GM12878 (cell line): Measurements from ENCODE around the gene INTS13.

Source experiments
- CTCF ChIP-seq, 3 experiments: IDR thresholded peaks in 2 of 3; conservative IDR thresholded peaks in 1 of 3; 2 replicates each; pipeline ENCODE4 v1.5.1; 2011; ENCODE audit warnings: low read depth in 3 of 3, low read length in 3 of 3, mild to moderate bottlenecking in 3 of 3, control low read depth in 2 of 3, moderate library complexity in 2 of 3, inconsistent platforms in 1 of 3, mixed read lengths in 1 of 3; ENCODE audit not compliant: control insufficient read depth in 2 of 3, insufficient read depth in 1 of 3; ENCODE audit errors: extremely low read depth in 1 of 3
- E2F8 ChIP-seq: fragments of 450-650 bp; IDR thresholded peaks from 2 replicates; pipeline ENCODE4 v1.6.1; 2018; ENCODE audit warnings: mild to moderate bottlenecking, low read depth, moderate library complexity; ENCODE audit not compliant: partially characterized antibody
- EZH2 ChIP-seq: IDR thresholded peaks from 2 replicates; pipeline ENCODE4 v1.6.1; 2012; ENCODE audit warnings: low read depth, mild to moderate bottlenecking, control low read depth, inconsistent platforms, low read length, borderline replicate concordance; ENCODE audit not compliant: control insufficient read depth
- FOXK2 ChIP-seq: fragments of 450-650 bp; IDR thresholded peaks from 2 replicates; pipeline ENCODE4 v1.6.1; 2017; ENCODE audit warnings: mild to moderate bottlenecking, moderate library complexity
- POLR2A ChIP-seq: IDR thresholded peaks from 2 replicates; pipeline ENCODE4 v1.6.1; 2011; ENCODE audit warnings: low read depth, mild to moderate bottlenecking, low read length
- RAD21 ChIP-seq: IDR thresholded peaks from 2 replicates; pipeline ENCODE4 v1.6.1; 2011; ENCODE audit warnings: mild to moderate bottlenecking, low read depth, low read length, moderate library complexity; ENCODE audit not compliant: insufficient read depth
- RBBP5 ChIP-seq: fragments of 200-600 bp; sonication (generic); conservative IDR thresholded peaks from 2 replicates; pipeline ENCODE4 v1.6.1; 2016
- SREBF2 ChIP-seq: IDR thresholded peaks from 2 replicates; pipeline ENCODE4 v1.6.1; 2012; ENCODE audit warnings: mild to moderate bottlenecking, low read length
- SRF ChIP-seq, 2 experiments: IDR thresholded peaks; 2 replicates each; pipeline ENCODE4 v1.6.1; 2011; ENCODE audit warnings: low read depth in 2 of 2, low read length in 2 of 2, mild to moderate bottlenecking in 1 of 2, moderate library complexity in 1 of 2
- TAF1 ChIP-seq: IDR thresholded peaks from 2 replicates; pipeline ENCODE4 v1.6.1; 2011; ENCODE audit warnings: mild to moderate bottlenecking, low read depth, low read length, borderline replicate concordance
- ZBTB33 ChIP-seq: fragments of 450-650 bp; IDR thresholded peaks from 2 replicates; pipeline ENCODE4 v1.6.1; 2017; ENCODE audit warnings: mild to moderate bottlenecking

GRCh38 chr12:26918321-26919215 is 19.2 kb downstream of the INTS13 start:
- no peak for TF ChIP-seq E2F8
- TF ChIP-seq CTCF (IDR thresholded peaks at IDR 0.05 in 2 of 3, conservative IDR thresholded peaks at IDR 0.05 in 1 of 3; ENCODE audit: control insufficient read depth in 2 of 3, extremely low read depth in 1 of 3, insufficient read depth in 1 of 3, low read depth in 3 of 3, low read length in 3 of 3): 0 out of 6 replicates have a peak, but pooled peaks of 1 of the 3 experiments have one; percentile 12
- no peak for TF ChIP-seq RBBP5
- no peak for TF ChIP-seq POLR2A
- no peak for TF ChIP-seq SRF (IDR thresholded peaks at IDR 0.05; ENCODE audit: low read depth in 2 of 2, low read length in 2 of 2)
- TF ChIP-seq SREBF2: no peak
- TF ChIP-seq FOXK2: no peak
- no peak for TF ChIP-seq RAD21
- TF ChIP-seq EZH2: no peak
- no peak for TF ChIP-seq ZBTB33
- no peak for TF ChIP-seq TAF1
